H1 (cell line): Measurements from ENCODE around the gene DCLK1.

ENCODE experiments used
- CBX5 ChIP-seq: fragments of 300-800, 300-1000 bp; sonication (generic); IDR thresholded peaks from 2 replicates; pipeline ENCODE4 v1.7.1; 2016; ENCODE audit warnings: antibody characterized with exemption, low read length, low read depth
- CTCF ChIP-seq, 3 experiments: IDR thresholded peaks; 1 replicate in 2 of 3; 2 replicates in 1 of 3; pipeline versions ENCODE4 v1.5.1 to v1.6.1; 2011; ENCODE audit warnings: low read length in 3 of 3, mild to moderate bottlenecking in 3 of 3, inconsistent platforms in 2 of 3, low read depth in 1 of 3, moderate library complexity in 1 of 3; ENCODE audit not compliant: insufficient read depth in 1 of 3; ENCODE audit errors: control extremely low read depth in 1 of 3
- EP300 ChIP-seq, 2 experiments: IDR thresholded peaks; 1 replicate in 1 of 2; 2 replicates in 1 of 2; pipeline ENCODE4 v1.6.1; 2011 to 2012; ENCODE audit warnings: low read depth in 2 of 2, low read length in 2 of 2, mild to moderate bottlenecking in 2 of 2, borderline replicate concordance in 1 of 2, inconsistent platforms in 1 of 2, moderate library complexity in 1 of 2
- GABPA ChIP-seq: IDR thresholded peaks from 2 replicates; pipeline ENCODE4 v1.6.1; 2011; ENCODE audit warnings: mild to moderate bottlenecking, low read length, moderate library complexity, borderline replicate concordance; ENCODE audit not compliant: insufficient read depth
- MAX ChIP-seq: IDR thresholded peaks from 2 replicates; pipeline ENCODE4 v1.6.1; 2012; ENCODE audit warnings: inconsistent platforms
- PHF8 ChIP-seq: fragments of 200-600 bp; sonication (generic); conservative IDR thresholded peaks from 2 replicates; pipeline ENCODE4 v1.7.1; 2012; ENCODE audit warnings: low read depth, mild to moderate bottlenecking, inconsistent platforms, low read length, moderate library complexity
- RAD21 ChIP-seq, 2 experiments: IDR thresholded peaks in 1 of 2; conservative IDR thresholded peaks in 1 of 2; 2 replicates each; pipeline ENCODE4 v1.6.1; 2011; ENCODE audit warnings: low read depth in 2 of 2, low read length in 2 of 2, improper control_type of control experiment in 1 of 2, inconsistent platforms in 1 of 2, mild to moderate bottlenecking in 1 of 2, moderate library complexity in 1 of 2
- RFX5 ChIP-seq: IDR thresholded peaks from 2 replicates; pipeline ENCODE4 v1.6.1; 2011; ENCODE audit warnings: low read depth, low read length, improper control_type of control experiment, borderline replicate concordance
- SIN3A ChIP-seq, 2 experiments: IDR thresholded peaks in 1 of 2; conservative IDR thresholded peaks in 1 of 2; 2 replicates each; pipeline ENCODE4 v1.6.1; 2011 to 2012; ENCODE audit warnings: low read length in 2 of 2, improper control_type of control experiment in 1 of 2, low read depth in 1 of 2, mild to moderate bottlenecking in 1 of 2
- SUZ12 ChIP-seq: fragments of 200-600 bp; sonication (generic); IDR thresholded peaks from 2 replicates; pipeline ENCODE4 v1.6.1; 2012; ENCODE audit warnings: mild to moderate bottlenecking, inconsistent platforms, low read length, moderate library complexity, mixed read lengths
- TAF1 ChIP-seq: IDR thresholded peaks from 2 replicates; pipeline ENCODE4 v1.6.1; 2011; ENCODE audit warnings: mild to moderate bottlenecking, low read depth, low read length
- TEAD4 ChIP-seq: IDR thresholded peaks from 2 replicates; pipeline ENCODE4 v1.6.1; 2012; ENCODE audit warnings: low read depth, low read length, inconsistent platforms, mixed read lengths
- YY1 ChIP-seq: IDR thresholded peaks from 2 replicates; pipeline ENCODE4 v1.6.1; 2011; ENCODE audit warnings: low read depth, mild to moderate bottlenecking, low read length

- TF ChIP-seq GABPA (no peak), RAD21 (IDR thresholded peaks at IDR 0.05 in 1 of 2, conservative IDR thresholded peaks at IDR 0.05 in 1 of 2; ENCODE audit: low read depth in 2 of 2, low read length in 2 of 2) (no peak), CTCF (IDR thresholded peaks at IDR 0.05; ENCODE audit: control extremely low read depth in 1 of 3, insufficient read depth in 1 of 3, low read depth in 1 of 3, low read length in 3 of 3) (no peak), YY1 (no peak), RFX5 (no peak), EP300 (IDR thresholded peaks at IDR 0.05; ENCODE audit: borderline replicate concordance in 1 of 2, low read depth in 2 of 2, low read length in 2 of 2) (no peak), SUZ12 (no peak), SIN3A (conservative IDR thresholded peaks at IDR 0.05 in 1 of 2, IDR thresholded peaks at IDR 0.05 in 1 of 2; ENCODE audit: low read depth in 1 of 2, low read length in 2 of 2) (no peak), MAX (no peak), TAF1 (no peak), TEAD4 (no peak), PHF8 (no peak), CBX5 (no peak)
These were observed 165.8 kb downstream of the DCLK1 start for GRCh38 chr13:35965226-35965927.
